Sigmoid colon (tissue), 3 donors: ENCODE data around the gene GABRR1.

Source experiments
- CTCF ChIP-seq, 4 experiments: fragments of 450-650 bp in 3 of 4; fragments of 200-600 bp in 1 of 4; IDR thresholded peaks; one replicate each; pipeline ENCODE4 v1.5.1; 2016 to 2019; ENCODE audit warnings: antibody characterized with exemption in 4 of 4, mild to moderate bottlenecking in 3 of 4, moderate library complexity in 2 of 4
- POLR2A ChIP-seq, 2 donors: fragments of 450-650 bp; IDR thresholded peaks; one replicate each; pipeline ENCODE4 v1.6.1; 2016; ENCODE audit warnings: antibody characterized with exemption in 2 of 2, mild to moderate bottlenecking in 2 of 2, moderate library complexity in 2 of 2

GRCh38 chr6:89260832-89261231, 43.7 kb upstream of the GABRR1 start:
- TF ChIP-seq POLR2A (IDR thresholded peaks at IDR 0.05), result no peak
- no peak for TF ChIP-seq CTCF (IDR thresholded peaks at IDR 0.05)
